Chondrocyte (in vitro differentiated cells): ENCODE data around the gene FRMD4B. TPM values are rescaled to one million over a fixed set of nuclear protein-coding genes. Genes with fewer than 3 reads are reported as not detected.
A peak's percentile ranks its signal among the peaks of the same experiment; 100 is the strongest.

Experiments
- DNase-seq: peaks from one replicate; pipeline ENCODE4 v3.0.0; 2021; ENCODE audit warnings: mixed read lengths, low spot score
- H3K27ac Mint-ChIP-seq: one replicate; pipeline ENCODE4 v1.8.0; 2021; ENCODE audit warnings: mild to moderate bottlenecking, moderate library complexity, mixed read lengths; ENCODE audit not compliant: unreplicated experiment
- H3K27me3 Mint-ChIP-seq: 2 replicates; pipeline ENCODE4 v1.8.0; 2021; ENCODE audit warnings: low read depth, mixed read lengths
- H3K36me3 Mint-ChIP-seq: 2 replicates; pipeline ENCODE4 v1.8.0; 2021; ENCODE audit warnings: low read depth, mixed read lengths
- H3K4me1 Mint-ChIP-seq: 2 replicates; pipeline ENCODE4 v1.8.0; 2021; ENCODE audit warnings: low read depth, mild to moderate bottlenecking, mixed read lengths
- H3K4me3 Mint-ChIP-seq: one replicate; pipeline ENCODE4 v1.8.0; 2021; ENCODE audit warnings: mild to moderate bottlenecking, moderate library complexity, mixed read lengths; ENCODE audit not compliant: unreplicated experiment
- H3K9me3 Mint-ChIP-seq: 2 replicates; pipeline ENCODE4 v1.8.0; 2021; ENCODE audit warnings: low read depth, mixed read lengths
- CTCF ChIP-seq: fragments of 200-600 bp; sonication (generic); IDR thresholded peaks from 2 replicates; pipeline ENCODE4 v1.5.0; 2021; ENCODE audit warnings: antibody characterized with exemption, mild to moderate bottlenecking, moderate library complexity
- total RNA-seq: library from RNA; stranded (reverse); gene quantifications from 3 replicates; pipeline ENCODE4 v1.2.1, GENCODE V29; 2021

Gene FRMD4B
- total RNA-seq, 1 donor from 2014 or later = 4.1 TPM

- DNase-seq = no peak
- no peaks in the 10 kb centered on the region for H3K27me3 Mint-ChIP-seq
- no peak overlapping the region for H3K27ac Mint-ChIP-seq
- no peaks in the 10 kb centered on the region for H3K4me1 Mint-ChIP-seq
- H3K36me3 Mint-ChIP-seq = no peaks in the 10 kb centered on the region
- no peak overlapping the region for H3K4me3 Mint-ChIP-seq
- peaks cover 4% of the 10 kb centered on the region for H3K9me3 Mint-ChIP-seq
- TF ChIP-seq CTCF = no peak
Measured at GRCh38 chr3:69218079-69218478, 167.8 kb downstream of the FRMD4B start.

- H3K27me3 Mint-ChIP-seq = no peaks in the 10 kb centered on the region
- peaks cover 4% of the 10 kb centered on the region for H3K9me3 Mint-ChIP-seq
- H3K4me3 Mint-ChIP-seq = no peak overlapping the region
- no peak for DNase-seq
- TF ChIP-seq CTCF = no peak
- H3K36me3 Mint-ChIP-seq = no peaks in the 10 kb centered on the region
- no peak overlapping the region for H3K27ac Mint-ChIP-seq
- peaks cover 7% of the 10 kb centered on the region for H3K4me1 Mint-ChIP-seq
Measured at GRCh38 chr3:69216981-69217380, 168.9 kb downstream of the FRMD4B start.

GRCh38 chr3:69214241-69214640 is 171.6 kb downstream of the FRMD4B start:
- Mint-ChIP-seq H3K9me3 (peaks cover 4% of the 10 kb centered on the region), H3K27ac (no peak overlapping the region), H3K36me3 (no peaks in the 10 kb centered on the region), H3K27me3 (no peaks in the 10 kb centered on the region), H3K4me1 (peaks cover 11% of the 10 kb centered on the region), H3K4me3 (no peak overlapping the region)
- DNase-seq = no peak
- no peak for TF ChIP-seq CTCF

- TF ChIP-seq CTCF = no peak
- H3K4me3 Mint-ChIP-seq = no peak overlapping the region
- peak overlapping the region; percentile 63 for H3K27ac Mint-ChIP-seq
- no peaks in the 10 kb centered on the region for H3K36me3 Mint-ChIP-seq
- no peaks in the 10 kb centered on the region for H3K27me3 Mint-ChIP-seq
- H3K4me1 Mint-ChIP-seq = peaks cover 11% of the 10 kb centered on the region
- no peak for DNase-seq
- H3K9me3 Mint-ChIP-seq = no peaks in the 10 kb centered on the region
Measured at GRCh38 chr3:69212411-69213160, 173.3 kb downstream of the FRMD4B start.

GRCh38 chr3:69210068-69210730 is 175.7 kb downstream of the FRMD4B start:
- H3K4me1 Mint-ChIP-seq = peaks cover 11% of the 10 kb centered on the region
- H3K27ac Mint-ChIP-seq = no peak overlapping the region
- H3K4me3 Mint-ChIP-seq = no peak overlapping the region
- no peaks in the 10 kb centered on the region for H3K36me3 Mint-ChIP-seq
- no peak for TF ChIP-seq CTCF
- no peak for DNase-seq
- H3K9me3 Mint-ChIP-seq = no peaks in the 10 kb centered on the region
- no peaks in the 10 kb centered on the region for H3K27me3 Mint-ChIP-seq
